Hematopoietic multipotent progenitor cell treated with erythropoietin and hydrocortisone succinate and interleukin-3 and kit ligand, for 4 days (in vitro differentiated cells): ENCODE measurements around the gene MEGF8.

Source experiments
- DNase-seq: peaks from one replicate; pipeline ENCODE4 v3.0.0-alpha.2; 2015

Gene MEGF8, protein sequence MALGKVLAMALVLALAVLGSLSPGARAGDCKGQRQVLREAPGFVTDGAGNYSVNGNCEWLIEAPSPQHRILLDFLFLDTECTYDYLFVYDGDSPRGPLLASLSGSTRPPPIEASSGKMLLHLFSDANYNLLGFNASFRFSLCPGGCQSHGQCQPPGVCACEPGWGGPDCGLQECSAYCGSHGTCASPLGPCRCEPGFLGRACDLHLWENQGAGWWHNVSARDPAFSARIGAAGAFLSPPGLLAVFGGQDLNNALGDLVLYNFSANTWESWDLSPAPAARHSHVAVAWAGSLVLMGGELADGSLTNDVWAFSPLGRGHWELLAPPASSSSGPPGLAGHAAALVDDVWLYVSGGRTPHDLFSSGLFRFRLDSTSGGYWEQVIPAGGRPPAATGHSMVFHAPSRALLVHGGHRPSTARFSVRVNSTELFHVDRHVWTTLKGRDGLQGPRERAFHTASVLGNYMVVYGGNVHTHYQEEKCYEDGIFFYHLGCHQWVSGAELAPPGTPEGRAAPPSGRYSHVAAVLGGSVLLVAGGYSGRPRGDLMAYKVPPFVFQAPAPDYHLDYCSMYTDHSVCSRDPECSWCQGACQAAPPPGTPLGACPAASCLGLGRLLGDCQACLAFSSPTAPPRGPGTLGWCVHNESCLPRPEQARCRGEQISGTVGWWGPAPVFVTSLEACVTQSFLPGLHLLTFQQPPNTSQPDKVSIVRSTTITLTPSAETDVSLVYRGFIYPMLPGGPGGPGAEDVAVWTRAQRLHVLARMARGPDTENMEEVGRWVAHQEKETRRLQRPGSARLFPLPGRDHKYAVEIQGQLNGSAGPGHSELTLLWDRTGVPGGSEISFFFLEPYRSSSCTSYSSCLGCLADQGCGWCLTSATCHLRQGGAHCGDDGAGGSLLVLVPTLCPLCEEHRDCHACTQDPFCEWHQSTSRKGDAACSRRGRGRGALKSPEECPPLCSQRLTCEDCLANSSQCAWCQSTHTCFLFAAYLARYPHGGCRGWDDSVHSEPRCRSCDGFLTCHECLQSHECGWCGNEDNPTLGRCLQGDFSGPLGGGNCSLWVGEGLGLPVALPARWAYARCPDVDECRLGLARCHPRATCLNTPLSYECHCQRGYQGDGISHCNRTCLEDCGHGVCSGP (N-terminal part only)

DNA sequence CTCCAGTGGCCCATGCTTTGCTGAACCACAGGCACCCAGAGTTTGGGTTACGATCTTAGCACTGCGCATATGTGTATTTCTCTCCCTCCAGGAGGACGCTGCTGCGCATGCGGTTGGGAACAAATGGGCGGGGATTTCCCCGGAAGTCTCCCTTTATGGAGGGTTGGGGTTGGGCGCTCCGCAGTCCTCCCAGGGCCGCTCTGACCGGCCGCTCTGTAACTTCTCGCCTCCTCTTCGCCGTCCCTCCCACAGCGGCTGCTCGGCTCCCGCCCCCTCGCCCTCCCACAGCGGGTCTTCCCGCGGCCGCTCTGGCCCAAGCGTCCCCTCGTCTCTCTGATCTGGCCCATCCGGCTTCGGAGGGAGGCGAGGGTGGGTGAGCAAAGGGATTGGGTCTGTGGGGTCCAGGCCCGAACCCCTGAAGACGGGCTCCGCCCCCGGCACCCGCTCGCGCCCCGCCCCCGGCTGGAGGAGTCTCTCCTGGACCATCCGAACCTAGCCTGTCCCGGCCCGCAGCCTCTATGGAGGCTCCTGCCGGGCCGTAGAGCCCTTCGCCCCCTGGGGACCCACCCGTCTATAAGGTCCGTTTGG is at the start of gene MEGF8:
TSS of gene MEGF8 (plus strand) at position 328 of the 588 bp plus-strand sequence. CDS start 609 bp downstream, outside the sequence.
- peak; percentile 100 for DNase-seq

DNA sequence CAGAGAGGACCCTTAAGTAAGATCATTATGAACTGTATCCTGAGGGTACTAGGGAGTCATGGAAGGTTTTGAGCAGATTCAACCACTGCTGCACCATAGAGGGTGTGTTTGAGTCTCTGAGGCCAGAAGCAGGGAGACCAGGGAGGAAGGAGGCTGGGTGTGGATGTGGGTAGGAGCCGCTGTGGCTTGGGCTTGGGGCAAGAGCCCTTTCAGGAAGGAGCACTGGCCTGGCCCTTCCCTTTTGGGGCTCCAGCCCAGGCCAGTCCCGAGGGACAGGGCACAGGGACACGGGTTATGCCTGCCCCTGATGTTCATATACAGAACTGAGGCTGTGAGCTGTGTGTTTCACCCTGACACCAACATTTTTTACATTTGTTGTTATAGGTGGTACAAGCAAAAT is 49.2 kb upstream of the MEGF8 start:
- DNase-seq, result peak; percentile 23

DNA sequence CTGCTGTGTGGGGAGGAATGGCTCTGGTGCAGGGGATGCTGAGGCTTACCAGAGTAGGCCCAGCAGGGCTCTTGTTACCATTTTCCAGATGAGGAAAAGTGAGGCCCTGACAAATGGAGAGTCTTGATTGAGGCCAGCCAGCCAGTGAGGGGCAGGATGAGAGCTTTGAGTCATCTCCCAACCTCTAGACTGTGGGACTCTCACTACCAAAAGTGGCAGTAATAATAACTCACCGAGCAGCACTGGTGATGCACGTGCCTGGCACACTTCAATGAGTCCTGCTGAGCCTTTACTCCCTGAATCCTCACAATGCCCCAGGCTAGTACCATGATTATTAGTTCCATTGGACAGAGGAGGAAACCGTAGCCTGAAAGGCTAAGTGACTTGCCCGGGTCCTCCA is 48.6 kb upstream of the MEGF8 start:
- DNase-seq, result no peak

DNA sequence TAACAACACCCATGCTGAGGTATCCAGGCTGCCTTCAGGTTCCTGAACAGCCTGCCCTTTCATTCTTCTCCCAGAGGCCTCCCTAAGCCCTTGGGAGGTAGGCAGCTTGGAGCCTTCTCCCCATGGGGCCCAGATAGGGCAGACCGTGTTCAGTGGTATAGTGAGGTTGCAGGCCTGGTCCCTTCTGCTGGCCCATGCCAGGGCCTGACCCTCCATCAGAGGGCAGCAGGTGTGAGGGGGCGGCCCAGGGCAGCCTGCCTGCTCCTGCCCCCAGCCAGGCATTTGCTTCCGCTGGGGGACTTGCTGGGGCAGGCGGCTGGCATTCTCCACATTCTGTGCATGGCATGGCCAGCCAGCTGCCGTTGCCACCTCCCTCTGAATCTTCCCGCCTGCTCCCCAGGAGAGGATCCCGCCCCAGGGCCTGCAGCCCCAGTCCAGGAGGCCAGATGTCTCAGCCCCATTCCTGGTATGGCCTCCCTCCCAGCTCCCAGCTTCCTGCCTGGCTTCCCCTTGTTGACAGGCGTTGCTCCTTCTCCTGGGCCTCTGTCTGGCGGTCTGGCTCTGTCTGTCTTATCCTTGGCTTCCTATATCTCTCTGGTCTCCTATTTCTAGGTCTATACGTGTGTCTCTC is 47.5 kb upstream of the MEGF8 start:
- no peak for DNase-seq

DNA sequence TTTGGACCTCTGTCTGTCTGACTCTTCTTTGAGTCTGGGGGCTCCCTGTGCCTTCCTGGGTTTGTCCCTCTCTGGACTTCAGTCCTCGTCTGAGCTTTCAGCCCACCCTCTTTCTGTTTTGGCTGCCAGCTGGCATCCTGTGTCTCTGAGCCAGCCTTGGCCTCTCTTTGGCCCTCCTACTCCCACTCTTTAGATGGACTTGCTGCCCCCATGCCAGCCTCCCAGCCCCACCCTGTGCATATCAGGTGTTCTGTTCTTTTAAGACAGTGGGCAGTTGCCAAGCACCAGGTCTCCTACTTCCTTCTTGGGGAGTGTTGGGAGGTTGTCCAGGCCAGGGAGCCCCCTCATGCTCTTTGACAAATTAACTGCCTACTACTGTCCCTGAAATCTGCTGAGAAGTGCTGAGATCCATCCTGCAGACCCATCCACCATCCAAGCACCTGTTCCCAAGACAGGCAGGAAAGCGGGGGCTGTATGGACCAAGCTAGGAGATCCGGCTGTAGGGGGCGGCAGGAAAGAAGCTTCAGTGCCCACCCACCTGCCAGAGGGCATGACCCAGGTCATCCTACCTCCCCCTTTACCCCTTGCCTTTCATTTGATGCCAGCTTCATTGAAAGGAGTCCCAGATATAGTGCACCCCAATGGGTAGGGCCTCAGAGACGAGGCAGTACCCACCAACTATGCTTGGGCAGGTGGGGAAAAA is 46.8 kb upstream of the MEGF8 start:
- DNase-seq, result no peak

DNA sequence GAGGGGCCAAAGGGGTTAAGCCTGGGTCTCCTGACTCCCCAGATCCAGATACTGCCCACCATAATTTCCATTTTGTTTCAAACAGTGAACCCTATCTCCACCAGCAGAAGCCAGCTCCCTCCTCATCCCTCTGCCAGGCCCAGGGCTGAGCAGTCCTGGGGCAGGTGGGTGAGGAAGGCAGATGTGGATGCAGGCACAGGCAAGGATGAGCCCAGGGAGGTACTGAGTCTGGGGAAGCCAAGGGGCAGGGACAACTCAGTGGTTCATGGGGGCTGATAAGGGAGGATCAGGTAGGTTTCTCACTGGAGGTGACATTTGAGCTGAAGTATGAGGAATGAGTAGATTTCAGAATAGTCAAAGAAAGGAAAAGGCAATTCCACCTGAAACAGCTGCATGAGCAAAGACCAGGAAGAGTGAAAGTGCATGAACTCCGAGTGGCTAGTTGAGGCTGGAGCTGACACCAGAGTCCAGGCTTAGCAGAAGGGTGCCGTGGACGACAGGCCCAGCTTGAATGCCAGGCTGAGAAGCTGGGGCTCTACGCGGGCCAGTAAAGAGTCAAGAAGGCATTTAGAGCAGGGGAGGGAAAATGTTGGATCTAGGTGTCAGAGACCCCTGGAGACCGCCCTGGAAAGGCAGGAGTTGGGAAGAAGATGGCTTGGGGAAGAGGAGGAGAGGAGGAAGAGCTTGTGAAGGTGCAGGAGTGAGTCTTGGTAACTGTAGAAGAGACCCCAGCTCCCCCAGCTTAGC is 46.1 kb upstream of the MEGF8 start:
- peak; percentile 41 for DNase-seq

DNA sequence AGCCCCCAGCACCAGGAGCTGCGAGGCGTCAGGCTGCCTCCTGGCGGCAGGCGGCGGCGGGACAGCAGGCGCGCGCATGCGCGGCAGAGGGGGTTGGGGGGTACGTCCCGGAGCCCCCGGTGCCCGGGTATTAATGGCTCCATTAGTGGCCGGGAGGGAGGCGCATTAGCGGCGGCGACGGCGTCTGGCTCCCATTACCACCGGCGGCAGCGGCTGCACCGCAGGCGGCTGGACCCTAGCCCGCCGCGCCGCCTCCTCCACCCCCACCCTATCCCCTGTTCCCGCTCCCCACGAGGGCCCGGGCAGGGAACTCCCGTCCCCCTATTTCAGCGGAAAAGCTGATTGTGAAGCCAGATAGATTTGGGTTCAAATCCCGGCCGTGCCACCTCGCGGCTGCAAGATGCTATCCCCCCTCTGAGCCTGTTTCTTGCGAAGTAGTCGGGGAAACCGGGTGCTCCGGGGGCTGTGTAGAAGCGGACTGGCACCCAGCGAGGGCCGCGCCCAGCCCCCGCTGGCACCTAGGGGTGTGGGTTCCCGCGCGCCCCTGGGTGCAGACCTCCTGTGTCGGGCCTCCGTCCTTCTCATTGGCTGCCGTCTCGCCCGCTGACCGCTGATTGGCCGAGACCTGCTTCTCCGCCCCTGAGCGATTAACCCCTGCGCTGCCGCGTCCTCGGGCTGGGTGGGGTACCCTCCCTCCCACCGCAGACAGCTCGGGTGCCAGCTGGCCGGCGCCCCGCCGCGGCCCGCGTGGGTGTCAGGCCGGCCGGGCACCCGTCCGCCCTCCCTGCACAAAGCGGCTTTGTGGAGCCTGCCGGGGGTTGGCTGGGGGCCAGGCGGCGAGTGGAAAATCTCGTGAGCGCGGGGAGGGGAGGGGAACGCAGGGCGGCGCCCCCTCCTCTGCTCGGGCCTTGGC is 45.3 kb upstream of the MEGF8 start:
- DNase-seq, result peak; percentile 97

DNA sequence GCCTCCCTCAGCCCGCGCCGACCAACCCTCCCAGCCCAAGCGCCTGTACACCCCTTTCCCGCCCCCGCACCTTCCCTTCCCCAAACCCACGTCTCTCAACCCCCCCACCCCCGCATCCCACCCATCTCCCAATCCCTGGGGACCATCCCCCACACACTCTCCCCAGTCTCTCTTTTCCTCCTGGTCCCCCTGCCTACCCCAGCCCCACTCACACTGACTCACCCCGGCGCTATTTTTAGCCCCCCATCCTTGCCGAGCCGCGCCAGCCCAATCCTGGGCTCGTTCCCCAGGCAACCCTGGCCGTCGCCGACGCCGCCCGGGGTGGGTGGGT is 44.7 kb upstream of the MEGF8 start:
- no peak for DNase-seq

DNA sequence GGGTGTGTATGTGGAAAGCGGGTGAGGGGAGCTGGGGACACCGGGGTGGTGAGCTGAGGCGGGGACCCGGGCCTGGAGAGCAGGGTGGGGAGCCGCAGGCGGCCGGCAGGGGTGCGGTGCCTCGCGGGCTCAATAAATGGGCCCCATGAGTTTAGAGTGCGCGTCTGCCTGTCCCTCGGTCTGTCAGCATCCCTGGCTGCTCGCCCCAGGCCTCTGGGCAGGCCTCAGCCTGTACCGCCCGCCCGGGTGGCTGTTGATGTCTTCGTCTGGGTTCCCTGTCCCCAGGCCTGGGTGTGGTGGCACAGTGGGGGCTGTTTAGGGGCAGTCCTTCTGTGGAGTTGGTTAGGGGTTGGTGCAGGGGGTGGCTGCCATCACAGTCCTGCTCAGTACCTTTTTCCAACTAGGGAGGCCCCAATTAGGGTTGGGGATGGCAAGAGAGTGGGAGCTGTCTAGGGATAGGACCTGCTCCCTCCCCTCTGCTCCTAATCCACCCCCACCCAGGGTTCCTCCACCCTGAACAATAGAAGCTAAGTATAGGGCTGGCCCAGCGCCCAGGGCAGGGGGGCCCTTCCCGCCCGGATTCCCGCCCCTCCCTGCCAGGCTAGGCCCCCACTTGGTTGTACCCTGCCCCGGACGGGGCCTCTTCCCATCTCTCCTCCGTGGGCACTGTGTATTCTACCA is 44.1 kb upstream of the MEGF8 start:
- peak; percentile 72 for DNase-seq

DNA sequence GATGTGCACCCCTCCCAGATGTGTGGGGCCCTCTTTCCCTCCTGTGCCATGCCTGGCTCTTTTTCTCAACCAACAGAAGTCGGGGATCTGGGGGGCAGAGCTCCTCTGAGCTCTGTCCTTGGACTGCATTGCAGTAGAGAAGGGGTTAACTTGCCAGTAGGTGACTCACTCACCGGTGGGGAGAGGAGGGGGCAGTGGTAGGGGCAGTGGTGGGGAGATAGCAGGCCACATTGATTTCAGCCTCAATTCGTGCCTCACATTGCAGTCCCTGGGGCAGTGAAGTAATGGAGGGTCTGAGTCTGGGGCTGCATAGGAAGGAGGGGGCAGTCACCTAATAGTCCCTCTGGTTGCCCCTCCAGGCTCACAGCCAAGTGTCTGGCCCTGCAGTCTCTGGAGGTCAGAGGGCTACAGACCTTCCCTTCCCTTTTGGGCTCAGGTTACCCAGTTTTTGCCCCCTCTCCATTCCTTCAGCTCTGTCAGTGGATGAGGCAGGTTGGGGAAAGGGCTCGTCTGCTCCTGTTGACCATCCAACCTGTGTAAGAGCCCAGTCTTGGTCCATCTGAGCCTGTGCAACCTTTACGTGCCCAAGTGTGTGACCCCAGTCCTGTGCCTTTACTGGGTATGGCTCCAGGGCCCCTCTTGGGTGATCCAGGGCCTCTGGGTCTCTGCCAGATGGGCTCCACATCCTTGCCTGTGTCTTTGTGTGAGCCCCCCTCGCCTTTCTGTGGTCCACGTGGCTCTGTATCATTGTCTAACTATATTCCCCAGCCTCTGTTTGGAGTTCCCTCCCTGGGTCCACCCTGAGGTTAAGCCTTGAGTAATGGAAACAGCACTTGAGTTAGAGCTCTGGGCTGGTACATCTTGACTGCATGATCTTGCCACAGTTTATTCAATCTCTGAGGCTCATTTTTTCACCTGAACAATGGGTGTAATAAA is 43.3 kb upstream of the MEGF8 start:
- peak; percentile 79 for DNase-seq

DNA sequence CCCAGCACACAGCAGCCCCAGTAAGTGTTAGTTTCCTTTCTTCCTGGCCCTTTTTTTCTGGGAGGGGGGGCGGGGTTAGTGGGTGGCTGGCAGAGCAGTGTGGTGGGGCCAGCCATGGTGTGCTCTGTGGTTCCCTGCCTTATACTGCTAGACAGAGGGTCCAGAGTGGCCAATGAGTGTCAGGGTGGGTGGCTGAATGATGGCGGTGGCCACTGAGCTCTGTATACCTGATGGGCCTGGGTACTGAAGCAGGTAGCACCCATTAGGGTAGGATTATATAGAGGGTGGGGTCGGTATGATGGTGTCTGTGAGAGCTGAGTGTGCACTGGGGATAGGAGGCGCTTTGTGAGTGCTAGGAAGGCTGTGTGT is 42.6 kb upstream of the MEGF8 start:
- DNase-seq, result no peak

DNA sequence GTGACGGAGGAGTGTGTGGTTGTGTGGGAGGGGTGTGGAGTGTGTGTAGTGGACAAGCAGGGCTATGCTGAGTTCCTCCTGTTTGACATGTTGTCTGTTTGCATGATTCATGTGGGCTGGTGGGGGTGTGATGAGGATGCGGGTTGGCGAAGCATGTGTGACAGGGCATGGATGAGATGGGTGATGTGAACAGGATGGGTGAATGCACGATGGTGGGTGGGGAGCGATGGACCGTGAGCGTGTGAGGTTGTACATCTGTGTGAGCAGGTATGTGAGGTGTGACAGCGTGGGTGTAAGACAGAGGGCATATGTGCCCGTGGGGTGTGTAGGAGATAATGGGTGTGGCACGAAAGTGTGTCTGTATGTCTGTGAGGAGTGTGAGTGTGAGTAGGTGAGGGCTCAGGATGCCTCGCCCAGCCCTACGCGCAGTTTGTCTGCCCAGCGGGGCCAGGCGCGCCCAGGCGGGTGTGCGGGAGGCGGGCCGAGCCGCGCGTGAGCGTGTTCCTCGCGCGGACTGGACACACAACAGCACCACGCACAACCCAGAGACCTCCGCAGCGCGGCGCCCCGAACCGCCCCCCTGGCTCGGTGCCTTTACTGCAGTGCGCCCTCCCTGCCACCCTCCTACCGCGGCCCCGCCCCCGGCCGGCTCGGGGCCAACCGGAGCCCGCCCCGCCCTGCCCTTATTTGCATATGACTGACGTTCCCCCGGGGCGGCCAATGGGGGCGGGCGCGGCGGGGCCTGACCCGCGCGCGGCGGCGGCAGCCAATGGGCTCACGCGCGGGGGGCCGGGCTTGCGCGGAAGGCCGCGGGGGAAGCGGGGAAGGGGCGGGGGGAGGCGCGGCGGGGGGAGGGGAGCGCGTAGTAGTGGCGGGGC is 42.0 kb upstream of the MEGF8 start:
- peak; percentile 98 for DNase-seq

DNA sequence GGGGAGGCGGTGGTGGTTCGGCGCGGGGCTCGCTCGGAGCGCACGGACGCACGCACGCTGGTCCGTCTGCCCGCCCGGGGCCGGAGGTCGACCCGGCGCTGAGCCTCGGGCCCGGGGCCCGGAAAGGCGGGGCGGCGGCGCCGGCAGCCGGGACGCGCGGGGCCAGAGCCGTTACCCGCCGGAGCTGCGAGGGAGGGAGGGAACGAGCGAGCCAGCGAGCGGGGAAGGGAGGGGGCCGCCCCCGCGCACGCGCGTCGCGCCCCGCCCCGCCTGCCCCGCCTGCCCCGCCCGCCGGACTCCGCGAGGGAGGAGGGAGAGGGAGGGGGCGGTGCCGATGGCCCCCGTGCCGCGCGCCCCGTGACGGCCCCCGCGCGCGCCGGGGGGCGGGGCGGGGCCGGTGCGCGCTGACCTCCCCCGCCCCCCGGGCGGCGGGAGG is 41.4 kb upstream of the MEGF8 start:
- DNase-seq, result peak; percentile 92

DNA sequence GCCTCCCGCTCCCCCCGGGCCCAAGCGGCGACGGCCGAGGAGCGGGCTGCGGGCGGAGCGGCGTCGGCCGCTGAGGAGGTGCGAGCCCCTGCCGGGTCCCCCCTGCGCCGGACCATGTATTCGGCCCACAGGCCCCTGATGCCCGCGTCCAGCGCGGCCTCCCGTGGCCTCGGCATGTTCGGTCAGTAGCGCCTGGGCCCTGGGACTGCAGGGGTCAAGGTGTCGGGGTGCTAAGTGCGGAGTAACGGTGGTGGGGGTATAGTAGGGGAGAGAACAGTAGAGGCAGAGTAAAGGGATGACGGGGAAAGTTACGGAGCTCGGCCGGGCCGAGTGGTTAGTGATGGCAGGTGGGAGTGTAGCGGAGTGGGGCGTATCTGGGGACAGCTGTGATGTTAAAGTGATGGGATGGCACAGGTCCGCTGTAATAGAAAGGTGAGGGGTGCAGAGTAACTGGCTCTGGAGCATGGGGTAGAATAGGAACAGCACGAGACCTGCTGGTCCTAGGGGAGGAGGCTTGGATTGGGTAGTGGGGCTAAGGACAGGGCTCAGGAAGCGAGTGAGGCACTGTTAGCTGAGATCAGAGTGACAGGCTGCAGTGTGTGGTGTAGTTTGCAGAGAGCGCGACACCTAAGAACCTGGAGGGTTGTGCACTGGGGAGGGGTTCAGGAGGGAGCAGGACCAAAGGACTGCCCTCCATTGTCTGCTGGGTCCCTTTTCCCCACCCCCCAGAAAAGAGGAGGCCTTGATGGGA is 40.7 kb upstream of the MEGF8 start:
- DNase-seq, result peak; percentile 46

DNA sequence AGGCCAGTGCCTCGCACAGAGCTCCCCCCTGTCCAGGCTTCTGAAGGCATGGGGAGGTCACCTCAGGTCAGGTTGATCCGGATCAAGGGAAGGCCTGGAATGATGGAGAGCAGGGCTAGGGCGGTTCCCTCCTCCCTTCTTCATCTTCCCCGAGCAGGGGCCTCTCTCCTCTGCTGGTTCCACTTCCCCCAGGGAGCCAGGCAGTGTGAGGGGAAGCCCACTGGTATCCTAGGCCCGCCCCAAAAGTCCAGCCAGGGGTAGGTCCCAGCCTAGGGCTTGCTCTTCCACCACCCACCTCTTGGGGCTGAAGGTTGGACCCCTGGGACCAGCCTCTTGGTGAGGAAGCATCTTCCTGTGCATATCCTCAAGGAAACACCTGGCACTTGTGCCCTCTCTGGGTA is 39.9 kb upstream of the MEGF8 start:
- DNase-seq, result peak; percentile 41

DNA sequence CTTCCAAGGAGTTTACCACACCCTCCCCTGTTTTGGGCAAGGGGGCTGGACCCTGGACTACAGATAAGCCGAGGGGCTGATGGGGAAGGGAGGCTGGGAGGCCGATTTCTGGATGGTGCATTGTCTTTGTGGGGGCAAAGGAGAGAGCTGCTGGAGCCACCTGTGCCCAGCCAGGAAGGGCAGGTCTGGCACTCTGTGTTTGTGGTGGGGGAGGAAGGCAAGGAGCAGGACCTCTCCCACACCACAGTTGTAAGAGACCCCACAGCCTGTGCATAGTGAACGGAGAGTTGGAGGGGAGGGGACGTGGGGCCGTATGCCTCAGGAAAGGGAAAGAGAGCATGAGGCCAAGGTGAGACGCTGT is 39.5 kb upstream of the MEGF8 start:
- peak; percentile 38 for DNase-seq
